ENCODE results near the gene AADACL2.

DNA sequence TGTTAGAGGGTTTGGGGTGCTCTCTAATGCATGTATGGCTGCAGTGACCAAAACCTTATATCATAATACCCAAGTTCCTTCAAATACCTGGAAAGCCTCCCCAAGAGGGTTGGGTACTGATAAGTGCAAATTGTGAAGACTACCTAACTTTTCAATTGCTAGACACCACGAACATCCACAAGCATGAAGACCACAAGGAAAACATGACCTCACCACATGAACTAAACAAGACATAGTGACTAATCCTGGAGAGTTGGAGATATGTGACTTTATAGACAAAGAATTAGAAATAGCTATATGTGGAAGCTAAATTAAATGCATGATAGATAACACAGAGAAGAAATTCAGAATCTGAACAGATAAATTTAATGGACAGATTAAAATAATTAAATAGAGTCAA, 23.9 kb upstream of the AADACL2 start:
- no peak for TF ChIP-seq POLR2A (IDR thresholded peaks at IDR 0.05)
- TF ChIP-seq, protein P1, sequence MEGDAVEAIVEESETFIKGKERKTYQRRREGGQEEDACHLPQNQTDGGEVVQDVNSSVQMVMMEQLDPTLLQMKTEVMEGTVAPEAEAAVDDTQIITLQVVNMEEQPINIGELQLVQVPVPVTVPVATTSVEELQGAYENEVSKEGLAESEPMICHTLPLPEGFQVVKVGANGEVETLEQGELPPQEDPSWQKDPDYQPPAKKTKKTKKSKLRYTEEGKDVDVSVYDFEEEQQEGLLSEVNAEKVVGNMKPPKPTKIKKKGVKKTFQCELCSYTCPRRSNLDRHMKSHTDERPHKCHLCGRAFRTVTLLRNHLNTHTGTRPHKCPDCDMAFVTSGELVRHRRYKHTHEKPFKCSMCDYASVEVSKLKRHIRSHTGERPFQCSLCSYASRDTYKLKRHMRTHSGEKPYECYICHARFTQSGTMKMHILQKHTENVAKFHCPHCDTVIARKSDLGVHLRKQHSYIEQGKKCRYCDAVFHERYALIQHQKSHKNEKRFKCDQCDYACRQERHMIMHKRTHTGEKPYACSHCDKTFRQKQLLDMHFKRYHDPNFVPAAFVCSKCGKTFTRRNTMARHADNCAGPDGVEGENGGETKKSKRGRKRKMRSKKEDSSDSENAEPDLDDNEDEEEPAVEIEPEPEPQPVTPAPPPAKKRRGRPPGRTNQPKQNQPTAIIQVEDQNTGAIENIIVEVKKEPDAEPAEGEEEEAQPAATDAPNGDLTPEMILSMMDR (IDR thresholded peaks at IDR 0.05) = no peak

Data from heart left ventricle (tissue), 13 donors.